Activated CD4-positive, alpha-beta T cell treated with anti-CD3 and anti-CD28 coated beads, Interleukin-10, Interleukin-2, amounts not matched to agents 100 ng/mL and 50 ng/mL, durations not matched to agents 16 hours and 8 hours (primary cell): Measurements from ENCODE around the gene KRT79.
"Not testable (repeated sequence)": the region's sequence is repeated elsewhere in the genome, so short reads cannot be mapped to it uniquely, and the experiment has no call there.

Experiments used
- DNase-seq: peaks from one replicate; pipeline ENCODE4 v3.0.0-alpha.2; 2020

Gene KRT79

DNA sequence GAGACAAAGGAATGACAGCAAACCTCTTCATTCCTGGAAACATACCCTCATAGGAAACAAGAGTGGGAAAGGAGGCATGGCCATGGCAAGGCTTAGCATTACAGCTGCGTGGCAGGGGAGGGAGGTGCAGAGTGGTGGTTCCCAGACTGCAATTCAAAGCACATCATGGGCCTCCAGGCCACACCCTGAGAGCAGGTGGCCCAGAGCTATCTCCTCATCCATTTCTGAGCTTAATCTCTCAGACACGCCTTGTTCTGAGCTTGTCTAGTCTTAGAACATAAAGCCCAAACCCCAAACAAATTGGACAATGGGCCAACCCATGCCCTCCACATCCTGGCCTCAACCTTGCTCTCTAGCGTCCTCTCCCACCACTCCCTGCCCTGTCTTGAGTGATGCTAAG lies 32.3 kb downstream of the KRT79 start:
- no peak for DNase-seq

DNA sequence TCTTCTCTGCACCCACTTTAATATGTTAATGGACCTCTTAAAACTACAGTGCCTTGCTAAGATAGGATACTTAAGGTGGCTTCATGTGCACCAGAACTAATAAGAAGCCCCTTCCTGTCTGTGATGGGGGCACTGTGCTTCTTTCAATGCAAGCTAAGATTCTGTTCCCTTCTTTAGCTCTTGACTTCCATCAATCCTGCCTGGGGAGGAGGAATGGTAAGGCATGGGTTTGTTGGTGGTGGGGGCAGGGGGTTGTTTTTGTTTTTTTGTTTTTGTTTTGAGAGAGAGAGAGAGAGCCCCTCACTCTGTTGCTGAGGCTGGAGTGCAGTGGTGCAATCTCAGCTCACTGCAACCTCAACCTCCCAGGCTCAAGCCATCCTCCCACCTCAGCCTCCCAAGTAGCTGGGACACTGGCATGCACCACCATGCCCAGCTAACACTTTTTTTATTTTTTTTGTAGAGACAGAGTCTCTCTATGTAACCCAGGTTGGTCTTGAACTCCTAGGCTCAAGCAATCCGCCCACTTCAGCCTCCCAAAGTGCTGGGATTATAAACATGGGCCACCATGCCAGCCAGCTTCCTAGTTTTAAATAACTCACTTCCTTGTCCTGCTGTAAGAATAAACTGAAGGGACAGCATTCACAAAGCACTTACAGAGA lies 33.7 kb downstream of the KRT79 start:
- no peak for DNase-seq

DNA sequence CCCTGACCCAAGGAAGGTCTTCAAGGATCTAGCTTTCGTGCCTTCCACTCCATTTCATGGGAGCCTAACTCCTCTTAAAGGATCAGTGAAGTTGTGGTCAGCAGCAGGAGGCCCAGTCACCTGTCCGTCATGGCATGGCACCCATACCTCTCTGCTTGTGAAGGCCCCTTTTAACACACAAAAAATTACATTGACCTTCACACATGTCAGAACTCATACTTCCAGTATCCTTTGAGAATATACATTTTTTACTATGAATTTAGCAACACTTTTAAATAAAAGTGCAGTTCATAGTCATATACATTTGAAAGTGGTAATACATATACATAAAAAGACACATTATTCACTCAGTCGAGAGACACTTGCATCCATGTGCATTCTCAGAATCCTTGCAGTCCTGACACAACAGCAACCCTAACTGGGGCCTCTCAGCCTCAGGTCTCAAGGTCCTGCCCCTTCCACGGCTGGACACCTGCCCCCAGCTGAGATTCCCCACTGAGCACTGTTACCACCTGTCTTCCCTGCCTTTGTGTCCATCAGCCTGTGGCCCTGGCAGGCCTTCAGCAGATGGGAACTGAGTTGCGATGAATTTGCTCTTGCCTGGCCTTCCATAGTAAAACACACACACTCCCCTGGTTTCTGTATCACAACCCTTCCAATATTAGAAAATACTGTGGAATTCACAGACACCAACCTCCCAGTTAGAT lies 34.5 kb downstream of the KRT79 start:
- no peak for DNase-seq

DNA sequence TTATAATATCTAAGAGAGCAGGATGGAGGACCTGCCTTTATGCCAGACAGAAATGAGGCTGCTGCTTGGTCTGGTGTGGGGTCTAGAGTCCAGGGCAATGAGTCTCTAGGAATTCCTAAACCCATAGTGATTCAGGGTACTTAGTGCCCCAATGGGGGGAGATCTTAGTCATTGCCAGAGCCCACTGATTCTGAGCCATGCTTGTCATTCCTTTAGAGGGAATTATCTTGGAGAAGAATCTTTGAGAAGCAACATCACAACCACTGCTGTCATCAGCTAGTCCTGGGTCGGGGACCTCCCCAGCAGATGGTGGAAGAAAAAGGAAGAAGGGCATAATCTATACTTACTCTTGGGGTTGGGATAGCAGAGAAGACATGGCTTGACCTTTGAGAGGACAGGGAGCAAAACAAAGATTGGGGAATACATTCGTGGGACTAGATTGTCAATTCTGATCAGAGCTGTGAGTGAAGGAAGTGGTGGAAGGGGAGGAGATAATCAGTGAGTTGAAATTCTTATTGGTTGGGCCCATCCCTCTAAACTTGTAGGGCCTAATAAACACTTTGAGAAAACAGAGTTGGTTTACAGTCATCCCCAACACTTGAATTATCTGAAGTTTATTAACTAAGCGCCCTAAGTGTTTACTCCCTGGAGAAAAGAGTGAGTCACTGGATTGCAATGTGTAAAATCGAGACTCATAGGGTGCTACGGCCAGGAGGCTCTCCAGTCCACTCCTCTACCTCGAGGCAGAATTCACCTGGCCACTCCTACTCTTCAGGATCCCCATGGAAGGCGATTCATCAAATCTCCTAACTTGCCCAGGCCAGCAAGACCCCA lies 35.2 kb downstream of the KRT79 start:
- DNase-seq: no peak

DNA sequence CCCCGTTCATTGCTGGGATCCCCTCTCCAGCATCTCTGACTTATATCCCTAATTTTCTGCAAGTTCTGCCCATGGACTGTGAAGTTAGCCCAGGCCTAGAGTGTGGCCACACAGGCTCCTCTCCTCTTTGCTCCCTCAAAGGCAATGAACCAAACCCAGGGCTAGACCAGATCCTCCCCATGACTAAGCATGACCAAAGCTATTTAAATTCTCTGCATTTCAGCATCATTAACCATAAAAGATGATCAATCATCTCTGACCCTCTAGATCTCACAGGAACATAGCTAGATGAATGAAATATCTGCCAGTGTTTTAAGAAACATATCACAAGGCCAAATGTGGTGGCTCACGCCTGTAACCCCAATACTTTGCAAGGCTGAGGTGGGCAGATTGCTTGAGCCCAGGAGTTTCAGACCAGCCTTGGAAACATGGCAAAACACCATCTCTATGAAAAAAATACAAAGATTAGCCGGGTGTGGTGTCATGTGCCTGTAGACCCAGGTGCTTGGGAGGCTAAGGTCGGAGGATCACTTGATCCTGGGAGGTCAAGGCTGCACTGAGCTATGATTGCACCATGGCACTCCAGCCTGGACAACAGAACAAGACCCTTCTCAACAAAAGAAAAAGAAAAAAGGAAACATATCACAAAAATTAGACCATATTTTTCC lies 36.0 kb downstream of the KRT79 start:
- no peak for DNase-seq

DNA sequence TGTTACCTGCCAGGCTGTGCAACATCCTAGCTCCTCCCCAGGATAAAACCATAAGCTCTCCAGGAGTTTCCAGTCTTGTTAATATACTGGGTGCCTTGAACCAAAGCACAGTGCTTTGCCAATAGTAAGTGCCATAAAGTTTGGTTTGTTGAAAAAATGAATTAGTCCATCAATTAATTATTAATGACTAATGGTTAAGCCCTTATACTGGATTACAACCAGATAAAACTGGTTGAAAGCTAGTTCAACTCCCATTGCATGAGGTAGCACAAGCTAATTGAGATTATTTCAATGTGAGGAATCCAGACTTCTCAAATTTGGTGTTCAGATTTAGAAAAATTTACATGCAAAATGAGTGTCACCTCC lies 36.6 kb downstream of the KRT79 start:
- DNase-seq: no peak

DNA sequence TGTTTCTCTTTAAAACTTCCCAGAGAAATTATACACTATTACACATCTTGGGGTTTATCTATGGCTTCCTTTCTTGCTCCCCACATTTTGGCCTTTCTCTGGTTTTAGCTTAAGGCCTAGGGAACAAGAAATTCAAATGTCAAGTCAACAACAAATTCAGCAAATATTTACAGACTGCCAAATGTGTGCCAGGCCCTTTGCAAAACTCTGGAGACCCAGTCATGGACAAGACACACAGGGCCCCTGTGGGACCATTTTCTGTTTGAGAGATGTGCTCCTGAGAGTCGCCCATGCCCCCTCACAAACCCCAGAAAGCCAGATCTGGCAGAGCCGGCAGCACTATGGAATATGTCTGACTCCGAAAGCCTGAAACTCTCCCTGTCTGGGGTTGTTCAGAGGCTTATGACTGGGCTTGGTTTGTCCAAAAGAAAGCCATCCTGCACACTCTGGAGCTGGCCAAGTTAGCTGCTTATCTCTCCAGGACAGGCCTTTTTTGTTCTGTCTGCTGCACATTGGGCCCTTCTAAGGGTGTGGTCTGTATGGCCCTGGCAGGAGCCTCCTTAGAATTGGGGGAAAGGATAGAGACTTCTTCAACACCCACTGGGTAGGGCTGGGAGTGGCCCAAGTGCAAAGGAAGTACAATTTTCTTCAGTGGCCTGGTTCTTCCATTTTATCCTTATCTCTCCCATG lies 37.1 kb downstream of the KRT79 start:
- no peak for DNase-seq

DNA sequence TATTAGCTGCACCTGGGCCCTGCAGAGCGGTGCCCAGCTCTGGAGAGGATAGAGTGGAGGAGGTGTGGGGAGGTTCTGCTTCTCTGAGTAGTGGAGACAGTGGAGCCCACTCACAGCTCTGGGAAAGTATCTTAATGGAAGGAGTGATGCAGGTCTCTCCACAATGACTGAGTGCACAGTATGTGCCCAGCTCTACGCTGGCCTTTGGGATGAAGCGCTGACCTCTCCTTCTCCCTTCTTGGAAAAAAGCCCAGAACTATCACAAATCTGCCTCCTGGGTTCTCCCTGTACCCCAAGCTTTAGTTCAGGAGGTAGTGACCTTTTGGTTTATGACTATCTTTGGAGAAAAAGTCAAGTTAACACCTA lies 37.7 kb downstream of the KRT79 start:
- no peak for DNase-seq

DNA sequence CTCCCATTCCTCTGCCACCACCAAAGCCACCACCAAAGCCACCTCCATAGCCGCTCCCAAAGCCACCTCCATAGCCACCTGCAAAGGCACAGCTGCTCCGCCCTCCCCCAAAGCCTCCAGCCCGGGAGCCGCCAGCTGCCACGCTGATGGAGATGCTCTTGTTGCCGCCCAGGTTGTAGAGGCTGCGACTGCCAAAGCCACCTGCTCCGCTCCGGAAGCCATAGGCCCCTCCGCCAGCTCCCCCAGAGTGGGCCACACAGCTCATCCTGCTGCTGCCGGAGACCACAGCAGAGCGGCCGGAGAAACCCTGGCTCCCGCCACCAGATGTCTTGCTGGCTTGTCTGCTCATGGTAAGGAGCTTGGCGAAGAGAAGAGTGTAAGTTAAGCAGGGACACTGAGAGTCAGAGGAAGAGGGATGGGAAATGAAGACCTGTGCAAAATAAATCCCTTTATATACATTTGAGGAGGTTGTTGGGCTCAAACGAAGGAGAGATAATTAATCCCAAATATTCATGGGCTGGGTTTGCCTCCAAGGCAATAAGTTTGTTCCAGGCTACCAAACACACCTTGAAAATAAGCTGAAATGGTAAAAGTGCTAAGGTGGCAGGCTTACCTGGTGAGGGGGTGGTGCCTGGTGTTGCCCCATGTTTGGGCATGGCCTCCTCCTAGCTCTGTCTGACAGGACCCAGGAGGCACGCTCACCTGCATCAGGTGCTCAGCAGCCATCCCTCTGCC lies 38.2 kb downstream of the KRT79 start, which contains the start of gene KRT3:
Gene KRT3, minus strand, starts transcription at position 424 of the 735 bp plus-strand sequence. Its CDS starts 75 bp downstream, at position 349.
- DNase-seq: no peak

DNA sequence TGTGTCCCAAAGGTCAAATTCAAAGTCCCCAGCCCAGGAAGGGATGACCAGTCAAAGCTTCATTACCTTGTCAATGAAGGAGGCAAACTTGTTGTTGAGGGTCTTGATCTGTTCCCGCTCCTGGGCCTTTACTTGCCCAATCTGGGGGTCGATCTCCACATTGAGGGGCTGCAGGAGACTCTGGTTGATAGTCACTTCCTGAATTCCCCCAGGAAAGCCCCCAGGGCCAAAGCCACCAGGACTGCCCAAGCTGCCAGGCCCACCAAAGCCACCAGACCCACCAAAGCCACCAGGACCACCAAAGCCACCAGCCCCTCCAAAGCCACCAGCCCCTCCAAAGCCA lies 38.8 kb downstream of the KRT79 start:
- not testable (repeated sequence) for DNase-seq

DNA sequence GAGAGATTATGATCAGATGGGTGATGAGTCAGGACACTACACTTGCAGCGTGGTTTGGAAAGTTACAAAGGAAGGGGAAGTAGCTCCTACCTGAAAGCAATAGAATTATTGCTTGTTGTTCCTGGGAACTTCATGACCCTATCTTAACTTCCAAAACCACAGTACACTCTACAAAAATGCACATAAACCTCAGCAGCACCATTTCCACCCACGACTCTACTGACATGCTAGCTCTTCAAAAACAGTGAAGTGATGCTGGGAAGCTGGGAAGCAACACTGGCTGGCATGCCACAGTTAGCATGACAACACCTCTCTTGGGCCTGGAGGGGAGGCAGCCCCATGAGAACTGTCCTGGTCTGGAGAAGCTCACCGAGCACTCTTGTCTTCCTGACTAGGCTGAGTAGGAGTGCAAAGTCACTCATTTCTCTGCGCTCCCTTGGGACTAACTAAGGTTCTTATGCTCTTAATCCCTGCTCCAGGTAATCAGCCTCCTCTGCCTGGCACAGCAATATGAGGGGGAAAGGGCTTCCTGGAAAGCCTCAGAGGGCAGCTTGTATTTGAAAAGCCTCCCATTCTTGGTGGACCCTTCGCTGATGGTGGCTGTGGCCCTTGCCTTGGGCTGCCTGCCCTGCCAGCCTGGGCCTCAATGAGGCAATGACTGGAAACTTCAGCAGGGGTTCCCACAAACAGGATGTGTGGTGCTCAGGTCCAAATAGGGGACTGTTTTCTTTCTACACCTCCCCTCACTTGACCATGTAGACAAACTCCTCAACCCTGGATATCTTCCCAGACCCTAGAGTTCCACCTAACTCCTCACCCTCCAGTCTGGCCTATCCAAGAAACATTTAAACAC lies 39.4 kb downstream of the KRT79 start:
- DNase-seq: no peak

DNA sequence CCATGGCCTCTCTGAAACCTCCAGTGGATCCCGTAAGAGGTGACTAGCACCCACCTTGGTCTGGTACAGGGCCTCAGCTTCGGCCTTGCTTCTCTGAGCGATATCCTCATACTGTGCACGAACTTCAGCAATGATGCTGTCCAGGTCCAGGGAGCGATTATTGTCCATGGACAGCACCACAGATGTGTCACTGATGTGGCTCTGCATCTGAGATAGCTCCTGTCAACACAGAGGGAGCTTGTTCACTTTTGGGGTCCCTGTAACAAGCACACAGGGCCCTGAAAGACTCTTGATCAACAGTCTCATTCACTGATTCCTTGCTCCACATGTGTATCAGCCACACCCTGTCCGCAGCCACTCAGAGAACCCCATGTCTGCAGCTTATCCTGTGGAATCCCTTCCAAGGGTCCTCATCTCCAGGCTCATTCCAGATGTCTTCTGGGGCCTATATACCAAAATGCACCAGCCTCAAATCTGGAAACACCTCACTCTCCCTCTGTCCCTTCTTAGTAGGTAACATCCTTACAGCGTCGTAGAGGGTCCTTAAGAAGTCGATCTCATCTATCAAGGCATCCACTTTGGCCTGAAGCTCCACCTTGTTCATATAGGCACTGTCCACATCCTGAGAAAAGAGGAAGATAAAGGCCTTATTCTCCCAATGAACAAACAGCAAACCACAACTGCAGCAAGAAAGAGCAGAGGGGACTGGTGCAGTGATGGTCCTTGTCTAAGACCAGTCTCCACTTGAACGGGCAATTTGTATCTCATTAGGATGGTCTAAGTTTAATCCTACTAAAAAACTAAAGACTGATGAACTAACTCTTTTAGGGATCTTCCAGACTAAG lies 41.7 kb downstream of the KRT79 start:
- no peak for DNase-seq

DNA sequence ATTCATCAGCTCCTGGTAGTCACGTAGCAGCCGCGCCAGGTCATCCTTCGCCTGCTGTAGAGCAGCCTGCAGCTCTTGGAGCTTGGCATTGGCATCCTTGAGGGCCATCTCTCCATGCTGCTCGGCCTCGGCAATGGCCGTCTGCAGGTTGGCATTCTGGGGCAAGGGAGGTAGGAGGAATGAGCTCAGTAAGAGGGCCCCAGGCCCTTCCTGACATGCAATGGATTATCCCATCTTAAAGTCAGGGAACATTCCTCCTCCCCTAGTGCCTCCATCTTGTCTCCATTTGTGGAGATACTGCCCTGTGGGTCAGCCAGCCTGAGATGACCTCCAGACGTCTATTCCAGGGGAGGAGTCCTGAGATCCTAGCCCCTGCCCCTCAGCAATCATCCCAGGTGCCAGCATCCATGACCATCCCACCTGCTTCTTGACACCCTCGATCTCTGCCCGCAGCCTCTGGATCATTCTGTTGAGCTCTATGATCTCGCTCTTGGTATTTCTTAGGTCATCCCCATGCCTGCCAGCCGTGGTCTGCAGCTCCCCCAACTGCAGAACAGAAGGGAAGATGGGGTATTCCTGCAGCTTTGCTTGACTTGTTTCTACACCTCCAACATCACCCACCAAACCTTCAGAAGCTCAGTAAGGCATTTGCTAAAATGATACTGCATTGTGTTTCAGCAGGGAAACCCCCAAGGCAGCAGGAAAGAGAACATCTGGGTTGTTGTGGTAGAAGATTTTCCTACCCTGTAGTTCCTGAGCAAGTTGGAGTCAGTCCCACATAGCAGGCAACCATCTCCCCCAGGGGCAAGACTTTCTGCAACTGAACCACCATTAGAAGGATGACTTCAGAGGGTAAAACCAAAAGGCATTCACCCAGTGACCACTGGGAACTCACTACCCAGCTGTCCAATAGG lies 42.6 kb downstream of the KRT79 start:
- no peak for DNase-seq

DNA sequence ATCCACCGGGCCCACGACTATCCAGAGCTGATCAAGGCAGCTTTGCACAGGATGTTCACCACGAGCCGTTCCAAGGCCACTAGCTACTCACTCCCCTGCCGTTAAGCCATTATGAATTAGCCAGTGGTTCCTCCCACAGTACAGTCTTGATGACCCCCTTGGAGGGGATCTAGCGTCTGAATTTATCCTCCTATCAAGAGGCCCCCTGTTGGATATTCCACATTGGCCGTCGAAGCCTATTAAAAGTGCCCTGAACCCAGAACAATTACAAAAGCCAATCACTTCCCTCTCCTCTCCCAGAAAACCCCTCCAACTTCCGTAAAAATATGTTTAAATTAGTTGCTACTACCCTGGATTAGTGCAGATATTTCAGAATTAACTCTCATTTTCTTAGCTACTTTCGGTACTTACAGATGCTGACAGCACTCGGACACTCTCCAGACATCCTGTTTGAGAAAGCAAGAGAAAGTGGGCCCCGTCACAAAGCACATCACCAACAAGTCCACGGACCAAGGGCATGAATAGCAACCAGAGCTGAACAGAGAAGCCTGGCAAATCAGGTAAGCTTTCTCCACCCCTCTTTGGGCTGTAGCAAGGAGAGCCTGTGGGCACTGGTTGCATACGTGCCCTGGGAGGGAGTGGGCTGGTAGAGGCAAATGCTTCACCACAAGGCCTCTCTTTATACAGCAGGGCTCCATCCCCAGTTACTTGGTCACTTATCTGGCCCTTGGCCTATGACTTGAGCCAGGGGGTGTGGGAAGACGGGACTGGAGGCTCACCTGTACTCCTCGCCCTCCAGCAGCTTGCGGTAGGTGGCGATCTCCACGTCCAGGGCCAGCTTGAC lies 43.5 kb downstream of the KRT79 start:
- no peak for DNase-seq

DNA sequence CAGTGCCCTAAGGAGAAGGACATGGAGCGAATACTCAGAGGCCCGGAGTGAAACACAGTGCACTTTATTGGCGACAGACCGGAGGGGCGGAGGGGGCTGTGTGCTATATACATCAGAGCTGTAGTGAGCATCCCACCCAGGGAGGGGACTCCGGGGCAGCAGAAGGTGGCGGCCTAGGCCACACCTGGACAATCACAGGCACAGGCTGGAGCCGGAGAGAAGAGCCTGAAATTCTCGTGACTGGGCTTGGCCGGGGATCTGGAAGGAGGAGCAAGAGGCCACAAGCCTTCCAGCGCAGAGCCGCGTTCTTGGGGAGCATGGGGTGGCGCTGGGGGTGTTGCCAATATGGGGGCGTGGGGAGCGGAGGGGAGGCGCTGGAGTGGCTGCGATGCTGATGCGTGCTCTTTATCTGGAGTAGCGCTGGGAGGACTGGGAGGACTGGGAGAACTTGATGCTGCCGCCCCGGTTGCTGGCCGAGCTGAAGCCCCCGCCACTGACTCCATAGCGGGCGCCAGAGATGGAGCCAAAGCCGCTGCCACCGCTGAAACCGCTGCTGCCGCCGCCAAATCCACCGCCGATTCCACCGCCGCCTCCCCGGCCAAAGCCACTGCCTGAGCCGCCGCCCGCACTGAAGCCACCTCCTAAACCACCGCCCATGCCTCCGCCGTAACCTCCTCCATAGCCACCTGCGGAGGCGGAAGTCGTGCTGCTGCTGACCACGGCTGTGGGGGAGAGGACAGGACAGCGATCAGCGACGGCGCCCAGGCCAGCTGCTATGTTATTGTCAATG lies 44.3 kb downstream of the KRT79 start:
- DNase-seq: no peak

DNA sequence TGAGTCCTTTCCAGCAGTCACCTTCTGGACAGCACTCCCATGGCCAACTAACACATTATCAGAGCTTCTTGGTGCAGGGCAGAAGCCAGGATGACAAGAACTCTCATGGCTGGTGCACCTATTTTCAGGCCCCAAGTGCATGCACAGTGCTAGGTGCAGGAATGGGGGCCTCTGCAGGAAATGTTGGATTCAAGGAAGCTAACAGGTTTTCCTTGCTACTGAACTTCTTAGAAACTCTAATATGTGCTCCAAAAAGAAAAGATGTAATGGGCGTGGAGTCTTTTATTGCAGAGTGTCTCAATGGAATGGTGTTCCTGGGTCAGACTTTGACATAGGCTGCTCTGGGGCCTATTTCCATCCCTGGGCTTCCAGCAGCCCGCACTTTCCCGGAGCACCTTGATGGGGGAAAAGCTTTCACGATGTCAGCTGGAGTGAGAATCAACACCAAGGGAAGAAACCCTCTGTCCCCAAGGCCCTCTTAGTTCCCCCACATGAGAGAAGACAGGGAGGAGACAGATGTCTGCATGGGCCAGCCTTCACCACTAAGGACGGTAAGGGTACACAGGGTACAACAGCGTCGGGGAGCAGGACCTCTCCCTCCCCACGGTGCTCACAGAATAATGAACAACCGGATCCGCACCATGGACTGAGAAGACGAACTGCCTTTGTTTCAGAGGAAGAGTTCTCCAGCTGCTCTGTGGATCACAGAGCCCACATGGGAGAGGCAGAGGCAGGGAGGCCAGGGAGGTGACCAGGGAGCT lies 45.1 kb downstream of the KRT79 start:
- DNase-seq: no peak
